Smooth muscle cell of bladder (primary cell): ENCODE results near the gene VPS54. TPM values are rescaled to one million over a fixed set of nuclear protein-coding genes. Genes with fewer than 3 reads are reported as not detected.

ENCODE experiments used
- total RNA-seq: library from RNA; depleted of rRNA; stranded (reverse); fragments of >200 nt; gene quantifications from 2 replicates; pipeline ENCODE4 v1.2.3, GENCODE V29; 2014

VPS54 gene
- total RNA-seq: 19.6 and 20.4 TPM in 2 replicates

GRCh38 chr2:64019083-64019974, at the start of gene VPS54:
Gene VPS54, minus strand, starts transcription at chr2:64019428. Its CDS starts 35,429 bp downstream, at chr2:63983999.

Other genes with a start within 250 kb of the VPS54 start
- 122 and 133 TPM in 2 replicates for gene UGP2, start 177.5 kb downstream of the VPS54 start, total RNA-seq
- gene PELI1, start 125.0 kb upstream of the VPS54 start, total RNA-seq: 7.0 and 8.2 TPM in 2 replicates